ENCODE measurements around the gene CRYL1.

CRYL1 gene

GRCh38 chr13:20394506-20394905 lies 131.2 kb downstream of the CRYL1 start:
- no peak for DNase-seq

DNA sequence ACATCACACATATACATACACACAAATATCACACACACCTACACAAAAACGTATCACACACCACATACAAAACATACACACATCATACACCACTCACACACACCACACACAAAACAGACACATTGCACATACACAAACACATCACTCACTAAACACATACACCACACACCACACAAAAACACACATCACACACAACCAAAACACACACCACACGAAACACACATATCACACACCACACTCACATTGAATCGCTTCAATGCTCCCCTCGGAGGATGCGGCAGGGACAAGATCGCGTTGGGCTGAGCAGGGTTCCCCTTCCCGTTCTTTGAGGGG lies 131.5 kb downstream of the CRYL1 start:
- no peak for DNase-seq

DNA sequence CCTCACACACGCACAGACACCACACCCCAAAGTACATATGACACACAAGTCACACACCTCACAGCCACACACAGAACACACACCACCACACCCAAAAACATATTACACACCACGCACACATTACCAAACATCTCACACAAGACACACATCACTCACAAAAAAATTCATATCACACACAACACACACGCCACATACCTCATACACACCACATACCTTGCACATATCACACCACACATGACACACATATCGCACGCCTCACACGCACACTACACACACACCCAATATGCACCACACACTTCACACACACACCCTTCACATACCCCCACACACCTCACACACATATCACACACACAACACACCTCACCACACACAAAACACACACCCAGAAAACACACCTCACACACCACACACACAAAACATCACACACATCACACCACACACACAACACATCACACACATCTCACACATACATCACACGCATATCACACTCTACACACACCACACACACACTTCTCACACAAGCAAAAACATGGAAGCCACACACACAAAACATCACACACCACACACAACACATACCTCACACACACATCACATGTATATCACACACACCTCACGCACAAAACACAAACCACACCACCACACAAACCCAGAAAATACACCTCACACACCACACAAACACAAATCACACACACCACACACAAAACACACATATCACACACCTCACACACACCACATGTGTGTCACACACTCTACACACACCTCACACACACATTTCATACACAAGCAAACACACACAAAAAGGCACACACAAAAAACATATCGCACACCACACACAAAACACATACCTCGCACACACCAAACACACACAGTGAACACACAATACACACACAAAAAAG lies 132.1 kb downstream of the CRYL1 start:
- DNase-seq = no peak

DNA sequence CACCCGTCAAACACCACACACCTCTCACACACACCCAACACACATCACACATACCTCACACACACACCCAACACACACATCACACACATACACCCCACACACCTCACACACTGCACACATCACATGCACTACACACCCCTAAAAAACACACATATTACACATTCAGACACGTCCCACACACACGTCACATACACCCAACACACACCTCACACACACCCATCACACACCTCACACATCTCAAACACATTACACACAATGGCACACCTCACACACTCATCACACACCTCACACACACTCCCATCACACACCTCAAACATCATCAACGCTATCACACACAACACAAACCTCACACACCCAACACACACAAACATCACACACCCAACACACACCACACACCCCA lies 133.1 kb downstream of the CRYL1 start:
- DNase-seq = no peak

DNA sequence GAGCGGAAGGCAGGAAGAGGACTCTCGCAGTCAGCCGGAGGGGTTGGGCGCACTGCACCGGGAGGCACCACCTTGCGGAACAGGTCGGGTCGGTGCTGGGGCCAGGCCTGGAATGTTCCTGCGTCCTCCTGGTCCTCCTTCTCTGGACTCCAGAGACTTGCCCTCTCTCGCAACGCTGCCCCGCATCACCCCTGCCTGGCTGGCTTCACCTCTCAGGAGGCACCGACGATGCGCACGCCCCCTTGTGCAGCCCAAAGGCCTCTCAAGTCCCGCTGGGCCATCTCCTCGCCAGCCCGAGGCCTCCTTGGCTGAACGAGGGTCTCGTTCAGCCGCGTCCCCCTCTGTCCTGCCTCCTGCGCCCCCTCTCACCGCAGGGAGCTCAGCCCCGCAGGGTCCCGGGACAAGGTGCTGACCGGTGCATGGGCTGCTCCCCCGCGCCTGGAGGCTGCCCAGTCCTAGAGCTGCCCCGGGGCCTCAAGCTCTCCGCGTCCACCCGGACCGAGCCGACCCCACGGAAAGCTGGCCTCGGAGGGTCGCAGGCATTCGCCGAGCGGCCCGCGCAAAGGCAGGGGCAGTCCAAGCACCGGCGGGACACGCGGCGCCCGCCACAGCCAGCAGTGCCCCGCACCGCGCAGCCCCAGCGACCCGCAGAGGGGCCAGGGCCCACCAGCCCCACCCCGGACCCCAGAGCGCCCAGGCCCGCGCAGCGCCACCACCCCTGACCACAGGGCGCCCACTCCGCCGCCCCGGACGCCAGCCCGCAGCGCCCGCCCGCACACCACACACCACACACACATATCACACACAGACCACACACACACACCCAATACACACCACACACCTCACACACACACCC lies 133.8 kb downstream of the CRYL1 start:
- no peak for DNase-seq

- DNase-seq = no peak
These were observed 135.0 kb downstream of the CRYL1 start for GRCh38 chr13:20390526-20391175.

DNA sequence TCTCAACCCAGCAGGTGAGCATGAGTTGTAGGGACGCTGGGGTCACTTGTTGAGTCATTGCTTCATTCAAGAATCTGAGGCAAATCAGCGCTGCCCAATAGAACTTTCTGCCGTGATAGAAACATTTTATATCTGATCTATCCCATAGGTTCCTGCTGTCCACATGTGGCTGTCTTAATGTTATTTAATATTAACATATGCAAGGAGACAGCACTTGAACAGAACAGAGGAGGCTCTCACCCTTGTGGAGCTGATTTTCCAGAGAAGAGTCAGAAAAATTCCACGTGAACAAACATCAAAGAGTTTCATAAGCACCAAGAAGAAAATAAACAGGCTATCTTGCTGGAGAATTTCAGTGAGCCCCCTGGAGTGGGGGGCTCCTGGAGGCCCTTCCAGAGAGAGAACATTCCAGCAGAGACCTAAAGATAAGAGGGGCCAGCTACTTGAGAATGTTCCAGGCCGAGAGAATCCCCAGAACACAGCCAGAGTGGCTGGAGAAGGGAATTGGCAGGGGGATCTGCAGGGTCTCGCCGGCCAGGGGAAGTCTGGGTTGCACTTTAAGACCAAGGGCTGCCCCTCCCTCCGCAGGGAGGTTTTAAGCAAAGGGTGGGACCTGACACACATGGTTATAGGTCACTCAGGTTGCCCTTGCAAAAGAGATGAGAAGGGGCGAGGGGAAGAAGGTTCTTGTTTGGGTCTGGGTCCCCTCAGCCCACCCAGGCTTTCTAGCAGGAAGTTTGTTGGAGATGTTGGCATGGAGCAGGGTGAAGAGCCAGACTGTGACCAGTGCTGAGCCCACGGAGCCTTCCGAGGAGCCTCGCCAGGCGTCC lies 135.7 kb downstream of the CRYL1 start:
- DNase-seq = no peak

- no peak for DNase-seq
These were observed 137.5 kb downstream of the CRYL1 start for GRCh38 chr13:20388184-20388583.

DNA sequence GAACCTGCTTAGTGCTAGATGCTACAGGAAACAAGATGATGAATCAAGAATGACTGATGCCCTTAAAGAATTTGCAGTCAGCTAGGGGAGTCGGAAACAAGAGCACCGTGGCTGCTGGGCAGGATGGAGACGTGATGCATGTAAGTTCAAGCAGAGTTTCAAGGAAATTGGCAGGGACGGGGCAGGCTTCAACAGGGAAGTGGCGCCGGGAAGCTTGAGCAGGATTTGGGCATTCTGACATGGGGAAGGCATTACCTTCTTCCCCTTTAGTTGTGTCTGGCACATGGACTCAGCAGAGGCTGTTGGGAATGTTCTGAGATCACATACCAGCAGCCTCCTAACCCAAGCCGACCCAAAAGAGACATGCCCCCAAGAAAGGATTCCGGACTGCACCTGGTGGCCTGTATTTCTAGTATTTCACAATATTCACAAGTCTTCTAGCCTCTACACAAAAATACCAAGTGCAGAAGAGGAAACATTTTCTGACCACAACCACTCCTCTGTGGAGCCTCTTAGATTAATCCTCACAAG lies 138.2 kb downstream of the CRYL1 start:
- no peak for DNase-seq

DNA sequence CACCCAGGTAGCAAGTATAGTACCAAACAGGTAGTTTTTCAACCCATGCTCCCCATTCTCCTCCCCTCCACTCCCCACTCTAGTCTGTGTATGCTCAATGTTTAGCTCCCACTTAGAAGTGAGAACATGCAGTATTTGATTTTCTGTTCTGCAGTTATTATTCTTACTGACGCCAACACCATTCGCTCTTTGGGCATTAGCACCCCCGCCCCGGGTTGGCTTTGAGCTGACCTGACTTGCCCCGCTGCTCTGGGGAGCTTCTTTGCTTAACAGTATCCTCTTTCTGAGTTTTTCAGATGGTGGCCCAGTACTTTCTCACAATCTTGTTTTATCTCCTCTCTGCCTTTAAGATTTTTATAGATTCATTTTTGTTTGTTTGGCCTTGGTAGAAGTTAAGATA lies 138.7 kb downstream of the CRYL1 start:
- DNase-seq = no peak

DNA sequence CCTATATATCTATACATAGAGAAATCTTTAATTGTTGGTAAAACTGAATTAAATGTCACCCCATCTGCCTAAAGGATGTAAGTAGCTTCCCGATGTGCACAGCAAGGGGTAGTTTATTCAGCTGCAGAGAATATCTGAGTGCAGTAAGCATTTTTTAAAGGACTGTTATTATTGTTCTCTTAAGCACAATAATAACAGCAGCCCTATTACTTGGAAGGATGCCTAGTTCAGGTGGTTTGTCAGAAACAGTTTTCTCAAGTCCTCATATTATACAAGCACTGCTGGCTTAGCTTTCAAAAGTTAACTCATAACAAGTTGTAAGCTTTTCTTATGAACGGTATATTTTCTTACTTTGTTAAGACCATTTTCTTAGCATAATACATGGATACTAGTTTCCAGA lies 142.6 kb downstream of the CRYL1 start:
- no peak for DNase-seq

DNA sequence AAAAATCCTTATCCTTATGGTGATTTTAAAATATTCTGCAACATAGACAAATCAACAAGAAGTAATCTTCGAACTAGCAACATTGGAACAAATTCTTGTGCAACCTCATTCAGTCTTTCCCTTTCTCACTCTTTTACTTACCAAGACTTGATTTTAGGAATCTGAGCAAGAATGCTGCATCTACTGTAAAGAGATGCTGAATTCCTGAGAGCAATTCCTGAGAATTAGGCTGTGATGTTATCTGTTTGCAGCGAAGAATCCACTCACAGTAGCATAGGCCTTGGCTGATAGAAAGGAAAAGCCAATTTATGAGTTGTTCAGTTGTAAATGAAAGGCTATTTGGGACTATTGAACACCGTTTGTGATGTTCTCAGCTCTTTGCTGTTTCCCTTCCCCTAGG lies 144.3 kb downstream of the CRYL1 start:
- no peak for DNase-seq

DNA sequence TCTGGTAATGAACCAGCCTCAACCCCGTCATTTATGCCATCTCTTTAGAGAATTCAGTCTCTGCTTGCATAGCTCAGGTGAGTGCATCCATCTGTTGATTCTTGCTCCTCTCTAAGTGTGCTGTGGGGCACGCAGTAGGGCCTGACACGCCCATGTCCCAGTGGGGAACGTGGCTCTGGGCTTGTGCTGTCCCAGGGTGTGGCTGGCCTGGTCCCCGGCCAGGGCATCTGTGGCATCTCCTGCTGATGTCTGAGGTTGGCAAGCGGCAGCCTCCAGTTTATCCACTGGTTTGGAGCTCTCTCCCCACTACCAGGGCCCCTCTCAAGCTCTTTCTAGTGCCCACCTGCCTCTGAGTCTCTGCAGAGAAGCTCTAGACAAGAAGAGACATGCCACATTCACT lies 146.9 kb downstream of the CRYL1 start:
- no peak for DNase-seq

DNA sequence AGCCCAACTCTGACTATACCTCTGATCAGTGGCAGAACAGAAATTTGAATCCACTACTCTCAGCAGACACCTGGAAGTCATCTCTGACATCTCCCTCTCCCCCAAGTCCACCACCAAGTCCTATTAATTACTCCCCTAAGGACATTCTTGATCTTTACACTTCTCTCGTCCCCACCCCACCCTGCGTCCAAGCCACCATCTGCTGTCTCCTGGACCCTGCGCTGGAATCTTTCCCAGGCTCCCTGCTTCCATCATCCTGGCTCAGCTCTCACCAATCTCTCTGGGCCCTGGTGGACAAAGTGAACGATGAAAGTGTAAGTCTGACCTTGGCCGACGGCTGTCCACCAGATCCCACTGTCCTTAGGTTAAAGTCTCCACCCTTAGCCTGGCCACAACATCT lies 147.9 kb downstream of the CRYL1 start:
- no peak for DNase-seq

DNA sequence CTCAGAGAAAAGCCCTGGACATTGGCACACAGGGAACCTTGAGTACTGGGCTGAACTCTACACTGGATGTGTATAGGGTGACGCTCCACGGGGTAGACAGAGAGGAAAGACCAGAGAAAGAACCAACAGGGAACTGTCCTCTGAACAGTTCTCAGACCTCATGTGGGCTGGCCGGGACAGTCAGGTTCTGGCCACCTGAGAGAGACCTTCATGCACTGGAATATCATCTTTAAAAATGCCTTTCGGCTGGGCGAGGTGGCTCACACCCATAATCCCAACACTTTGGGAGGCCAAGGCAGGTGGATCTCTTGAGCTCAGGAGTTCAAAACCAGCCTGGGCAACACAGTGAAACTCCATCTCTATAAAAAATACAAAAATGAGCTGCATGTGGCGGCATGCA lies 149.8 kb downstream of the CRYL1 start:
- DNase-seq = no peak

DNA sequence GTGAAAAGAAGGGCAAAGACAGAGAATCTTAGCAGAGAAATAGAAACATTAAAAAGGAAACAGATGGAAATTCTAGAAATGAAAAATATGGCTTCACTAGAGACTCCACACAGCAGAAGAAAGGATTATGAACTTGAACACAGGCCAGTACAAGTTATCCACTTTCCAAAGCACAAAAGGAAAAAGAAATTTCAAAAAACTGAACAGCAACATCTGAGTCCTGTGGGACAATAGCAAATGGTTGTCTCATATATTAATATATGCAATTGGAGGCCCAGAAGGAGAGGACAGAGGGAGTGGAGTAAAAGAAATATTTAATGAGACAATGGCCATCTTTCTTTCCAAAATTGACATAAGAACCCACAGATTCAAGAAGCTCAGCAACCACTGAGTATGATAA lies 151.8 kb downstream of the CRYL1 start:
- no peak for DNase-seq

GRCh38 chr13:20371825-20372224 lies 153.8 kb downstream of the CRYL1 start:
- no peak for DNase-seq

DNA sequence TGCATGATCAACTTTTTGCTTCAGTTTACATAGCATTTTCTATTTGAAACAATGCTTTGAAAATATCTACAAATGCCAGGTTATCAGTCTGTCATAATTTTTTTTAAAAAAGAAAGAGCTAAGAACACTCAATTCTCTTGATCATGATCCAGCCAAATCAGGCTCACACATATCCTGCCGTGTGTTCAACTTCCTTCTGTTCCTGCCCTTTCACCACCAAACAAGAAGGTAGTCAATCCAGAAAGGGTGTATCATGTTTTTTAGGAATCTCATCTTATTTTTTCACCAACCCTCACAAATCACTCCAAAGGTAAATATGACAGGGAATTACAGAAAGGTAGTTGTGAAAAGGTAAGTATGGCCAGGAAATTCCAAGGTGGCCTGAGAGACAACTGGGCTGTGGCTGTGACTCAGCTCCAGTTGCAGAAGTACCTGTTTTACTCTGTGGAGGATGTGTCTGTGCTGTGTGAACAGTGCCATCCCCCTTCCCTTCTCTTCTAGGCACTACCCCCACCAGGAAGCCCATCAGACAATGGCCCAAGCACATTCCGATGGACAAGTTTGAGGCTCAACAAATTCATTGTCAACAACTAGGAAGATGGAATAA lies 154.7 kb downstream of the CRYL1 start:
- no peak for DNase-seq

DNA sequence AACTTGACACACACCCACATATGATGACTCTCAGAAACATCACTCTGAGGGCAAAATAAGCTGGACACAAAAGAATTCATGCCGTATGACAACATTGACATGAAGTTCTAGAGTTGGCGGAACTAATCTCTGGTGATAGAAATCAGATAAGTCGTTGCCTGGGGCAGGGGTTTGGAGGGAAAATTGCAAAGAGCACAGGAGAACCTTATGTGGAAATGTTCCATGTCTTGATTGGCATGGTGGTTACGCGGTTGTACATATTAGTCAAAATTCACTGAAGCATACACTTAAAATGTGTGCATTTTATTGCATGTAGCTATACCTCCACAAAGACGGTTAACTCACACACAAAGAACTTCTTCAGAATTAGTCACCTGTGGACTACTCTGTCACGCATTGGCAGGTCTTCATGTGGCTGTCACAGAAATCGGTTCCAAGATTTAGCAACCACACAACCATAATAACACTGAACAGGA lies 155.7 kb downstream of the CRYL1 start:
- no peak for DNase-seq

GRCh38 chr13:20366056-20366455 lies 159.6 kb downstream of the CRYL1 start:
- DNase-seq = no peak

DNA sequence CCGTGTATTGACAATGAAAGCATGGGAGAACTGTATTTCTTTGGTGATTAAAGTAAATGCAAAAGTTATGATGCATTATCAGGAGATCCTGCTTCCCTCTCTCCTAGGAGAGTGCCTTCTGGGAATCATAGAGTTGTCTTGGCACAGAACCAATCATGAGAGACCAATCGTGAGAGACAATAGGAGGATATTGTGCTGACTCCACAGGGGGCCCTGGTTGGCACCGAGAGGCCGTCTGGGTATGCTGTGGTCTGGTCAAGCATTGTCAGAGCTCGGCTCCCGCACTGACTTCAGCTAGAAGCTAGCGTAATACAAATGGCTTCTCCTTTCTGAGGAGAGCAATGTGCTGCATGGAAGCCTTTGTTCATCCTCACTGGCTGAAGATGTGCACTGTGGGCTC lies 162.1 kb downstream of the CRYL1 start:
- DNase-seq = no peak

DNA sequence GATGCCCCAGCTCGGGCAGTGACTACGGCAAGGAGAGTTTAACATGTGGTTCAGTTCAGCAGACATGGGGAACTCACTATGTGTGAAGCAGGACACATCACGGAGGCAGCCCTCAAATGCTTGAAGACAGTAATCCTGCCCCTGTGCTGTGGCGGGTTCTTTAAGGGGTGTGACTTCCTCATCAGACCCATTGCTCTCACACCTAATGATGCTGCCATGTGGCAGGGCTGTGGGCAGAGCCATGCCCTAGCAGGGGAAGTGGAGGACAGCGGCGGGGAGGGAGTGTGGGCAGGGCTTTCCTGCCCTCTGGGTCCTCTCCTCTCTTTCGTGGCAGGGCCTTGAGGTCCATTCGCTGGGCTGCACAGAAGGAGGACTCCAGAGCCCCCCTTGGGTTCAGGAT lies 162.5 kb downstream of the CRYL1 start:
- DNase-seq = no peak
